Parathyroid adenoma (tissue), 2 donors: ENCODE measurements around the gene NEK6.

ENCODE experiments used
- H2AFZ ChIP-seq: fragments of 300-600 bp; sonication (generic); one replicate; pipeline ENCODE4 v1.7.0; 2017; ENCODE audit warnings: antibody characterized with exemption, mild to moderate bottlenecking
- H3K27ac ChIP-seq: fragments of 300-600 bp; sonication (generic); one replicate; pipeline ENCODE4 v1.7.0; 2017
- H3K27me3 ChIP-seq: fragments of 300-600 bp; sonication (generic); one replicate; pipeline ENCODE4 v1.7.0; 2017; ENCODE audit warnings: low read length; ENCODE audit not compliant: control insufficient read depth, insufficient read depth
- H3K36me3 ChIP-seq: fragments of 300-600 bp; sonication (generic); one replicate; pipeline ENCODE4 v1.7.0; 2017; ENCODE audit warnings: low read length; ENCODE audit not compliant: control insufficient read depth, insufficient read depth
- H3K4me1 ChIP-seq: fragments of 300-600 bp; sonication (generic); one replicate; pipeline ENCODE4 v1.7.0; 2017; ENCODE audit warnings: control low read depth
- H3K4me2 ChIP-seq: fragments of 300-600 bp; sonication (generic); one replicate; pipeline ENCODE4 v1.7.0; 2017; ENCODE audit warnings: low read length
- H3K4me3 ChIP-seq: fragments of 300-600 bp; sonication (generic); one replicate; pipeline ENCODE4 v1.7.0; 2017; ENCODE audit warnings: low read depth, low read length
- H3K79me2 ChIP-seq: fragments of 300-600 bp; sonication (generic); one replicate; pipeline ENCODE4 v1.7.0; 2017; ENCODE audit warnings: control low read depth
- H3K9ac ChIP-seq: fragments of 300-600 bp; sonication (generic); one replicate; pipeline ENCODE4 v1.7.0; 2017; ENCODE audit warnings: mild to moderate bottlenecking
- H3K9me3 ChIP-seq: fragments of 300-600 bp; sonication (generic); one replicate; pipeline ENCODE4 v1.7.0; 2017; ENCODE audit warnings: low read length; ENCODE audit not compliant: control insufficient read depth
- CTCF ChIP-seq: fragments of 300-600 bp; sonication (generic); IDR thresholded peaks from one replicate; pipeline ENCODE4 v1.7.0; 2017; ENCODE audit warnings: antibody characterized with exemption, mild to moderate bottlenecking
- donor health status: primary hyperparathyroidism.

The NEK6 gene

GRCh38 chr9:124255222-124255621, 2.5 kb upstream of the NEK6 start:
- Histone ChIP-seq H3K4me2 (no peak overlapping the region), H2AFZ (no peak overlapping the region), H3K36me3 (no peaks in the 10 kb centered on the region), H3K9me3 (no peaks in the 10 kb centered on the region), H3K4me1 (no peaks in the 10 kb centered on the region), H3K9ac (no peak overlapping the region), H3K27me3 (no peaks in the 10 kb centered on the region), H3K79me2 (no peaks in the 10 kb centered on the region), H3K4me3 (no peak overlapping the region), H3K27ac (no peak overlapping the region)
- TF ChIP-seq CTCF, result no peak

- no peaks in the 10 kb centered on the region for H3K4me1 ChIP-seq
- no peaks in the 10 kb centered on the region for H3K27me3 ChIP-seq
- H3K9ac ChIP-seq, result no peak overlapping the region
- H3K27ac ChIP-seq, result no peak overlapping the region
- no peak overlapping the region for H3K4me3 ChIP-seq
- H2AFZ ChIP-seq, result no peak overlapping the region
- H3K79me2 ChIP-seq, result no peaks in the 10 kb centered on the region
- H3K36me3 ChIP-seq, result no peaks in the 10 kb centered on the region
- no peak for TF ChIP-seq CTCF
- H3K9me3 ChIP-seq, result no peaks in the 10 kb centered on the region
- H3K4me2 ChIP-seq, result no peak overlapping the region
Measured at GRCh38 chr9:124256517-124257069, 1.2 kb upstream of the NEK6 start.

GRCh38 chr9:124257070-124257843, 492 bp upstream of the NEK6 start:
- Histone ChIP-seq H3K27ac (no peak overlapping the region), H3K4me1 (no peaks in the 10 kb centered on the region), H3K27me3 (no peaks in the 10 kb centered on the region), H3K9ac (no peak overlapping the region), H3K4me3 (no peak overlapping the region), H3K36me3 (no peaks in the 10 kb centered on the region), H2AFZ (no peak overlapping the region), H3K79me2 (no peaks in the 10 kb centered on the region), H3K4me2 (no peak overlapping the region), H3K9me3 (no peaks in the 10 kb centered on the region)
- no peak for TF ChIP-seq CTCF

- no peaks in the 10 kb centered on the region for H3K36me3 ChIP-seq
- peak overlapping the region; percentile 33 for H2AFZ ChIP-seq
- H3K4me2 ChIP-seq, result peak overlapping the region; percentile 67
- TF ChIP-seq CTCF, result no peak
- H3K27ac ChIP-seq, result no peak overlapping the region
- H3K4me1 ChIP-seq, result no peaks in the 10 kb centered on the region
- H3K79me2 ChIP-seq, result no peaks in the 10 kb centered on the region
- H3K4me3 ChIP-seq, result peak overlapping the region; percentile 35
- no peak overlapping the region for H3K9ac ChIP-seq
- no peaks in the 10 kb centered on the region for H3K27me3 ChIP-seq
- H3K9me3 ChIP-seq, result no peaks in the 10 kb centered on the region
Measured at GRCh38 chr9:124258607-124259157, 933 bp downstream of the NEK6 start.
